ENCODE results near the gene P2RX2. TPM values are rescaled to one million over a fixed set of nuclear protein-coding genes. Genes with fewer than 3 reads are reported as not detected.

Gene P2RX2
- total RNA-seq, 1 donor from 2014 or later = not detected

- ATAC-seq (peak; percentile 73), DNase-seq (ENCODE audit: low spot score) (peak; percentile 80)
Measured at GRCh38 chr12:132600048-132601032, 18.2 kb upstream of the P2RX2 start.

DNA sequence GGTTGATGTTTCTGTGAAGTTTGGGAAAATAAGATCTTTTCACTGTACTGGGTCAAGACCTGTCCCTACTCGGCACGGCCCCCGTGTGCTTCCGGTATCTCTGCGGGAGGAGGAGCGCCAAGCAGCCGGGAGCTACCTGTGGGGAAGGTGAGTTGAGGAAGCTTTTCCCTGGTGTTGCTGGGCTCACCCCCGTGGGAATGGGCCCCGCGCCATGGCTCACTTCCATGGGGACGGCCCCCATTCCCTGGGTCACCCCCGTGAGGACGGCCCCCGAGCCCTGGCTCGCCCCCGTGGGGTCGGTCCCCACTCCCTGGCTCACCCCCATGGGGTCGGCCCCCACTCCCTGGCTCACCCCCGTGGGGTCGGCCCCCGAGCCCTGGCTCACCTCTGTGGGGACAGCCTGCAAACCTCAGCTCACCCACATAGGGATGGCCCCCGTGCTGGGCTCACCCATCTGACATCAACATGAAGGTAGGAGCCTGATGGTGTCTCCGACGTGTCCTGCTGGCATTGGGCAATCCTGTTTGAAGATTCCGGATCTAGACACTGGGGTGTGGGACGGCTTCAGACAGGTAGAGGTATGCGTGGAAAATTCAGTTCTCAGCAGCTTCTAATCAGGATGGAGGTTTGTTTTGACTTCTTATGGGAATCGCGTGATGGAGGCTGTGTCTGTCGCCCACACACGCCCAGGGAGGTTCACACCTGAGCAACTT, 17.2 kb upstream of the P2RX2 start:
- no peak for DNase-seq (ENCODE audit: low spot score)
- peak; percentile 6 for ATAC-seq

GRCh38 chr12:132602572-132603239, 15.9 kb upstream of the P2RX2 start:
- DNase-seq (ENCODE audit: low spot score) (no peak), ATAC-seq (no peak)

DNA sequence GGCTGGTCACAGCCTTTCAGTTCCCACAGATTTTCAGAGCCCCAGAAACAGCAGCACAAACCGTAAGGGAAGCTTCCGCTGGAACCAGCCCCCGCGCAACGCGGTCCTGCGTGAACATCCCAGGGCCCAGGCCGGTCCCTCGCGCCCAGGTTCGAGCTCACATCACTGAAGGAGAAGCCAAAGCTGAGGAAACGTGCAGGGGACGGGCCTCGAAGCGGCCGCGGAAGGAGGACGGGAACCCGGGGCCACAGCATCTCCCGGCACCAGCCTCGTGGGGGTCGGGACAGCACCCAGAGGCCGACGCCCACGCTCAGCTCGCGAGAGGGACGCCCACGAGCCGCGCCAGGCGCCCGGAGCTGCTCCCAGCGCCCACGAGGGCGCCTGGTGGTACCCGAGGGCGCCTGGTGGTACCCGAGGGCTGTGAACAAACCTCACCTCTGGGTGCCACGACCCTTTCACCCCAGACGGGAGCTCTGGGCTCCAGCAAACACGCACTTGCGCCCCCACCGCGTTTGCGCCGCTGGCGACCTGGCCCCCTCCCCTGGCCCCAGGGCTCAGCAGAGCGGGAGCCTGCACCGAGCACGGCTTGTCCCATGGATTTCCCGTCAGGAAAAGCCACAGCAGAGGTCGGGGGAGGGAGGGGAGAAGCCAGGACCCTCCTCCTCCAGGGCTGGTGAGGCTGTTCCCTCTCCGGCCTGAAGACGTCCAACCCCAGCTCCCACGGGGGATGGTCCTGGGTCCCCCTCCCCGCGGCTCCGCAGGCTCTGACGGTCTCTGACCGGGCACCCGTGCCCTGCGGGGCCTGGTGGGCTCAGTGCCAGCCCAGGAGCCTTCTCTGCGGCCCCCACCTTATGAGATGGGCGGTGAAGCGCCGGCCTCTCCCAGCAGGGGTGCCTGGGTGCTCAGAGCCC, 15.1 kb upstream of the P2RX2 start:
- no peak for DNase-seq (ENCODE audit: low spot score)
- peak; percentile 1 for ATAC-seq

GRCh38 chr12:132604151-132604618, 14.4 kb upstream of the P2RX2 start:
- ATAC-seq (peak; percentile 38), DNase-seq (ENCODE audit: low spot score) (peak; percentile 71)

GRCh38 chr12:132604668-132605441, 13.7 kb upstream of the P2RX2 start:
- peak; percentile 84 for DNase-seq (ENCODE audit: low spot score)
- peak; percentile 57 for ATAC-seq

GRCh38 chr12:132605892-132606291, 12.7 kb upstream of the P2RX2 start:
- no peak for DNase-seq (ENCODE audit: low spot score)
- no peak for ATAC-seq

- ATAC-seq (no peak), DNase-seq (ENCODE audit: low spot score) (no peak)
Measured at GRCh38 chr12:132606466-132606865, 12.1 kb upstream of the P2RX2 start.

- ATAC-seq (no peak), DNase-seq (ENCODE audit: low spot score) (no peak)
Measured at GRCh38 chr12:132606927-132607326, 11.6 kb upstream of the P2RX2 start.

DNA sequence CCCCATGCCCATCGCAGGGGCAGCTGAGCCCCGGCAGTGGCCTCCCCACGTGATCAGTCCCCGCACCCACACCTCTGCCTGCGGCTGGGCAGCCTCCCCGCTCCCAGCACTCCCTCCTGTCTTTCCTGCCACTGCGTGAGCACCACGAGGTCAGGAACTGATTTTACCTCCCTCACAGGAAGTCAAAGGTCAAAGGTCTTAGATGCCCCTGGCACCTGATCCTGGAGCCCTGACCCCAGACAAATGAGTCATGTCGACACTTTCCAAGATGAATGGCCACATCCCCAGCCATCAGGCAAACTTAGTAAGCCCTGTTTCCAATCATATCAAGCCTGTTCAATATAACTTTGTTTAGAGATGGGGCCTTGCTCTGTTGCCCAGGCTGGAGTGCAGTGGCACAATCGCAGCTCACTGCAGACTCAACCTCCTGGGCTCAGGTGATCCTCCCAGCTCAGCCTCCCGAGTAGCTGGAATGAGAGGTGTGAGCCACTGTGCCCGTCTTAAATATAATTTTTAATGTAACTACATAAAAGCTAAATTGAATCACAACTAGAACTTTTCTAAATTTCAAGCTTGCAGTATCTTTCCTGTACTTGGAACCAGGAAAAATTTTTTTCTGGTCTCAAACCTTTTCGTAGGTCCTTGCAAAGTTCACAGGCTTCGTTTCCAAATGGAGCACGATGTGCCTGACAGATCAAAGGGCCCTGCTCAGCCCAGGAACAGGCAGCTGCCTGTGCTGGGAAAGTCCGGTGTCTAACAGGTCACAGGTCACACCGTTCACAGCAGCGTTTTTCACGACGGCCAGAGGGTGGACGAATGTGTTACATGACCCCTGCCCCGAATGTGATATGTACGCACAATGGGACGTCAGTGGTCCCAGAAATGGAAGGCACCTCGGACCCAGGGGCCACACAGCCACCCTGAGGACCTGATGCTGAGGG, 10.1 kb upstream of the P2RX2 start:
- DNase-seq (ENCODE audit: low spot score) (peak; percentile 94), ATAC-seq (peak; percentile 66)

GRCh38 chr12:132610051-132610759, 8.4 kb upstream of the P2RX2 start, which contains the start of gene LRCOL1:
Gene LRCOL1, minus strand, starts transcription at chr12:132610582. Its CDS starts 4,331 bp downstream, at chr12:132606251.
- DNase-seq (ENCODE audit: low spot score) = no peak
- ATAC-seq = no peak

- ATAC-seq = no peak
- DNase-seq (ENCODE audit: low spot score) = no peak
Measured at GRCh38 chr12:132610866-132611602, 7.5 kb upstream of the P2RX2 start.

- no peak for ATAC-seq
- DNase-seq (ENCODE audit: low spot score) = no peak
Measured at GRCh38 chr12:132611620-132612019, 7.0 kb upstream of the P2RX2 start.

- DNase-seq (ENCODE audit: low spot score) (no peak), ATAC-seq (no peak)
Measured at GRCh38 chr12:132614029-132614428, 4.5 kb upstream of the P2RX2 start.

GRCh38 chr12:132614861-132615578, 3.6 kb upstream of the P2RX2 start:
- ATAC-seq (peak; percentile 96), DNase-seq (ENCODE audit: low spot score) (peak; percentile 88)

- DNase-seq (ENCODE audit: low spot score) = no peak
- no peak for ATAC-seq
Measured at GRCh38 chr12:132615579-132616038, 3.0 kb upstream of the P2RX2 start.
